Bone marrow (tissue), 2 donors: Measurements from ENCODE around the gene UACA.
"Not testable (repeated sequence)": the region's sequence is repeated elsewhere in the genome, so short reads cannot be mapped to it uniquely, and the experiment has no call there.

Experiments used
- DNase-seq, 2 donors: peaks; one replicate each; lab custom pipeline; 2025; lab: John Stamatoyannopoulos, UW

Gene UACA

GRCh38 chr15:70752193-70752635 is 11.1 kb downstream of the UACA start:
- no peak for DNase-seq

- DNase-seq: no peak
These were observed 13.0 kb downstream of the UACA start for GRCh38 chr15:70750203-70750869.

- no peak for DNase-seq
These were observed 15.0 kb downstream of the UACA start for GRCh38 chr15:70748281-70748747.

- DNase-seq: not testable (repeated sequence)
These were observed 16.8 kb downstream of the UACA start for GRCh38 chr15:70746598-70746997.

- DNase-seq: no peak
These were observed 20.4 kb downstream of the UACA start for GRCh38 chr15:70742928-70743327.

GRCh38 chr15:70741677-70742293 is 21.6 kb downstream of the UACA start:
- DNase-seq: no peak

GRCh38 chr15:70741107-70741531 is 22.2 kb downstream of the UACA start:
- peak in 1 of 2 donors; percentile 16 for DNase-seq

GRCh38 chr15:70735040-70735439 is 28.3 kb downstream of the UACA start:
- DNase-seq: not testable (repeated sequence)

GRCh38 chr15:70729164-70729563 is 34.2 kb downstream of the UACA start:
- DNase-seq: no peak

- DNase-seq: no peak
These were observed 36.6 kb downstream of the UACA start for GRCh38 chr15:70726753-70727152.

- DNase-seq: no peak
These were observed 39.4 kb downstream of the UACA start for GRCh38 chr15:70723927-70724326.

GRCh38 chr15:70723122-70723422 is 40.3 kb downstream of the UACA start:
- DNase-seq: no peak

- peak in 1 of 2 donors; percentile 12 for DNase-seq
These were observed 40.9 kb downstream of the UACA start for GRCh38 chr15:70722266-70723121.

GRCh38 chr15:70720228-70721016 is 42.9 kb downstream of the UACA start:
- no peak for DNase-seq

GRCh38 chr15:70717237-70717793 is 46.0 kb downstream of the UACA start:
- DNase-seq: no peak

- DNase-seq: no peak
These were observed 47.4 kb downstream of the UACA start for GRCh38 chr15:70715840-70716485.

GRCh38 chr15:70714565-70714964 is 48.8 kb downstream of the UACA start:
- no peak for DNase-seq

- DNase-seq: no peak
These were observed 49.3 kb downstream of the UACA start for GRCh38 chr15:70714015-70714414.

GRCh38 chr15:70712271-70712670 is 51.1 kb downstream of the UACA start:
- no peak for DNase-seq

- DNase-seq: no peak
These were observed 52.6 kb downstream of the UACA start for GRCh38 chr15:70710714-70711113.

- no peak for DNase-seq
These were observed 54.5 kb downstream of the UACA start for GRCh38 chr15:70708839-70709238.
